ENCODE data around the gene ATG13. TPM values are rescaled to one million over a fixed set of nuclear protein-coding genes. Genes with fewer than 3 reads are reported as not detected.

ATG13 gene
- total RNA-seq, 1 experiment from 2014 or later, result 69.2 TPM

DNA sequence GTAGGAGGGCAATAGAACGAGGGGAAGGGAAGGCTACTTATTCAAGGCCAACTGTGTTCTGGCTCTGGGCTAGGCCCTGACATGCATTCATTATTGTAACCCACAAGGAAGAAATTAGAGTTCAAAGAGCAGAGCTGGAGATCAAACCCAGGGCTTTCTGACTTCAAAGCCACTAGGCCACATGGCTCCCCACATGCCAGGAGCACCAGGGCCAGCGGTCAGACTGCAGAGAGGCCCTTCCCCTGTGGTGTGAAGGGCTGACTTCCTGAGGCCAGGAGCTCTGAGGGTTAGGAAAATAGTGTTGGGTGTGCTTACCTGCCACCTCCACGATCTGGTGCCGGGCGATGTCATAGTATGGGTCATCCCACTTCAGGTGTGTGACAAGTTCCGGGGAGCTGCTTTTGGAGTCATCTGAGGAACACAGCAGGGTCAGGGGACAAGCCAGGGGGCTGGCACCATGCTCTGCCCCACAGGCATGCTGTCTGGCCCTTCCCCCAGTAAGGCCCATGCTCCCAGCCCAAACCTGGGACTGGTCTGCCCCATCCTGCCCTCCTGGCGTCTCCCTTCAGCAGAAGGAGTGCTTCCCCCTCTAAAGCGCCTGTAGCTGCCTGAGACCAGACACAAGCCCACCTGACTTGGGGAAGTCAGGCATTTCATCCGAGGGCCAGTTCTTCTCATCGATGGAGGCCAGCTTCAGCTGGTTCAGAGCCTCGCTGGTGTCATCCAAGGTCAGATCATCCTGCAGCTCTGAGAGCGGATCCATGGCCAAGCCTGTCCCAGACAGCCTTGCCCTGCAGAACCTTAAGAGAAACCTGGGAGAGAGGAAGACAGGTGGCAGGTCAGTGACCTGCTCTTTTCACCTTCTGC is 78.2 kb downstream of the ATG13 start (continued):
- TF ChIP-seq EZH2 (IDR thresholded peaks at IDR 0.05), result no peak
- TF ChIP-seq ZBTB33 (IDR thresholded peaks at IDR 0.05; ENCODE audit: extremely low read depth, insufficient replicate concordance, low read length), result no peak
- no peak for TF ChIP-seq EZH2phosphoT487 (IDR thresholded peaks at IDR 0.05; ENCODE audit: borderline replicate concordance)
- no peak for TF ChIP-seq FOSL1 (IDR thresholded peaks at IDR 0.05; ENCODE audit: low read depth)
- TF ChIP-seq RAD21 (IDR thresholded peaks at IDR 0.05; ENCODE audit: low read depth), result no peak
- TF ChIP-seq ELF1 (IDR thresholded peaks at IDR 0.05; ENCODE audit: borderline replicate concordance, low read depth), result no peak
- TF ChIP-seq JUND (IDR thresholded peaks at IDR 0.05), result no peak

GRCh38 chr11:46696212-46696558 is 78.8 kb downstream of the ATG13 start:
- Histone ChIP-seq H4K20me1 (ENCODE audit: insufficient read depth) (no peaks in the 10 kb centered on the region), H3K4me1 (ENCODE audit: control insufficient read depth in 1 of 2, insufficient read depth in 2 of 2, low read length in 2 of 2) (peaks cover 0 to 13% of the 10 kb centered on the region in 2 experiments; a peak in 1 of 4 replicates), H3K27ac (ENCODE audit: low read depth, low read length) (no peak overlapping the region), H2AFZ (ENCODE audit: low read depth, low read length, poor library complexity, severe bottlenecking) (no peak overlapping the region), H3K27me3 (ENCODE audit: insufficient read depth, low read length) (no peaks in the 10 kb centered on the region), H3K9me3 (ENCODE audit: control insufficient read depth in 1 of 2, insufficient read depth in 1 of 2, low read depth in 1 of 2, low read length in 2 of 2) (no peaks in the 10 kb centered on the region), H3K36me3 (ENCODE audit: control insufficient read depth in 1 of 2, insufficient read depth in 2 of 2, low read length in 2 of 2) (peaks cover 0 to 6% of the 10 kb centered on the region in 2 experiments; a peak in 1 of 4 replicates), H3K4me3 (replicated peaks in 1 of 2; ENCODE audit: low read depth in 1 of 2, low read length in 2 of 2) (no peak overlapping the region), H3K4me2 (ENCODE audit: low read length) (no peak overlapping the region), H3K9ac (ENCODE audit: low read length) (no peak overlapping the region), H3K79me2 (ENCODE audit: insufficient read depth, low read length) (peaks cover 16% of the 10 kb centered on the region), H3K9me2 (ENCODE audit: insufficient read depth) (no peaks in the 10 kb centered on the region)
- intact Hi-C loops (cut with micrococcal nuclease), result no loop called here
- CTCF ChIA-PET, result no interaction called here
- POLR2A ChIA-PET, result no interaction called here
- DNase-seq (ENCODE audit: low read depth, low spot score), result no peak
- no TSS peak for BruUV-seq (replicated peaks)
- ATAC-seq, result no peak
- RAD21 ChIA-PET (ENCODE audit: low non-redundant PET in 1 of 2, low total read pairs in 2 of 2, uncharacterized antibody in 2 of 2, unreplicated experiment in 2 of 2), result no interaction called here
- no peak for TF ChIP-seq ATF3 (IDR thresholded peaks at IDR 0.05)
- no peak for TF ChIP-seq SP1 (IDR thresholded peaks at IDR 0.05; ENCODE audit: low read depth)
